AG04450 (cell line): ENCODE data around the gene BCL7B. TPM values are rescaled to one million over a fixed set of nuclear protein-coding genes. Genes with fewer than 3 reads are reported as not detected.
"Not testable (repeated sequence)": the region's sequence is repeated elsewhere in the genome, so short reads cannot be mapped to it uniquely, and the experiment has no call there.

Source experiments
- CTCF ChIA-PET: fragments of 300-600, 350-600 bp; formaldehyde crosslinking; extraction: SDS; loops from one replicate; lab custom pipeline; 2022; ENCODE audit warnings: antibody characterized with exemption, inconsistent platforms; lab: Charles Lee
- POLR2A ChIA-PET: fragments of 350-600 bp; formaldehyde crosslinking; extraction: SDS; loops from one replicate; lab custom pipeline; 2021; ENCODE audit warnings: antibody characterized with exemption, inconsistent platforms; lab: Yijun Ruan, JAX
- DNase-seq: peaks from one replicate; pipeline ENCODE4 v3.0.0-alpha.2; 2011; ENCODE audit warnings: low read depth, low spot score
- H3K27ac ChIP-seq: one replicate; pipeline ENCODE4 v1.5.1; 2012; ENCODE audit warnings: low read depth, low read length, control low read depth
- H3K27me3 ChIP-seq: one replicate; pipeline ENCODE4 v1.6.0; 2012; ENCODE audit warnings: low read length; ENCODE audit not compliant: control insufficient read depth, insufficient read depth
- H3K4me3 ChIP-seq: 2 replicates; pipeline ENCODE4 v1.5.1; 2011; ENCODE audit warnings: mild to moderate bottlenecking, low read depth, low read length, control low read depth
- H3K9me3 ChIP-seq: 2 replicates; pipeline ENCODE4 v1.5.1; 2012; ENCODE audit warnings: low read length; ENCODE audit not compliant: control insufficient read depth, insufficient read depth
- polyA plus RNA-seq: library from polyadenylated mRNA; depleted of rRNA; stranded (reverse); fragments of >200 nt; gene quantifications from 2 replicates; pipeline ENCODE4 v1.2.3, GENCODE V29; 2011
- TF ChIP-seq, protein P1 (sequence below): IDR thresholded peaks from 2 replicates; pipeline ENCODE4 v1.5.1; 2011; ENCODE audit warnings: low read depth, low read length, control low read depth, inconsistent platforms

Gene BCL7B
- polyA plus RNA-seq, 1 experiment, result 41.9 TPM

DNA sequence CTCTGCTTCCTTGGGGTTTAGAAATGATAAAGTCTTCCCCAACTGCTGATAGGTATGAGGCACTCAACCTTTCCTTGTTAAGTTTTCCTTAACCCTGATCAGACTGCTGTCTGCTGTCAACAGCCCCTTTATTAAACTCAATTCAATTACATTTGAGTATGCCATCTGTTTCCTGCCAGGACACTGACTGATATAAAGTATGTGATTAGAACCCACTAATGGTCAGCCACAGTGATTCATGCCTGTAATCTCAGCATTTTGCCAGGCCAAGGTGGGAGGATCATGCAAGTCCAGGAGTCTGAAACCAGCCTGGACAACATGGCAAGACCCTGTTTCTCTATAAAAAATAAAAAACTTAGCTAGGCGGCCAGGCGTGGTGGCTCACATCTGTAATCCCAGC is 53.5 kb downstream of the BCL7B start:
- no peaks in the 10 kb centered on the region for H3K9me3 ChIP-seq
- H3K27me3 ChIP-seq, result no peaks in the 10 kb centered on the region
- CTCF ChIA-PET, result no interaction called here
- DNase-seq, result no peak
- TF ChIP-seq, protein P1, sequence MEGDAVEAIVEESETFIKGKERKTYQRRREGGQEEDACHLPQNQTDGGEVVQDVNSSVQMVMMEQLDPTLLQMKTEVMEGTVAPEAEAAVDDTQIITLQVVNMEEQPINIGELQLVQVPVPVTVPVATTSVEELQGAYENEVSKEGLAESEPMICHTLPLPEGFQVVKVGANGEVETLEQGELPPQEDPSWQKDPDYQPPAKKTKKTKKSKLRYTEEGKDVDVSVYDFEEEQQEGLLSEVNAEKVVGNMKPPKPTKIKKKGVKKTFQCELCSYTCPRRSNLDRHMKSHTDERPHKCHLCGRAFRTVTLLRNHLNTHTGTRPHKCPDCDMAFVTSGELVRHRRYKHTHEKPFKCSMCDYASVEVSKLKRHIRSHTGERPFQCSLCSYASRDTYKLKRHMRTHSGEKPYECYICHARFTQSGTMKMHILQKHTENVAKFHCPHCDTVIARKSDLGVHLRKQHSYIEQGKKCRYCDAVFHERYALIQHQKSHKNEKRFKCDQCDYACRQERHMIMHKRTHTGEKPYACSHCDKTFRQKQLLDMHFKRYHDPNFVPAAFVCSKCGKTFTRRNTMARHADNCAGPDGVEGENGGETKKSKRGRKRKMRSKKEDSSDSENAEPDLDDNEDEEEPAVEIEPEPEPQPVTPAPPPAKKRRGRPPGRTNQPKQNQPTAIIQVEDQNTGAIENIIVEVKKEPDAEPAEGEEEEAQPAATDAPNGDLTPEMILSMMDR, result no peak
- POLR2A ChIA-PET, result no interaction called here
- no peak overlapping the region for H3K27ac ChIP-seq
- H3K4me3 ChIP-seq, result no peak overlapping the region

DNA sequence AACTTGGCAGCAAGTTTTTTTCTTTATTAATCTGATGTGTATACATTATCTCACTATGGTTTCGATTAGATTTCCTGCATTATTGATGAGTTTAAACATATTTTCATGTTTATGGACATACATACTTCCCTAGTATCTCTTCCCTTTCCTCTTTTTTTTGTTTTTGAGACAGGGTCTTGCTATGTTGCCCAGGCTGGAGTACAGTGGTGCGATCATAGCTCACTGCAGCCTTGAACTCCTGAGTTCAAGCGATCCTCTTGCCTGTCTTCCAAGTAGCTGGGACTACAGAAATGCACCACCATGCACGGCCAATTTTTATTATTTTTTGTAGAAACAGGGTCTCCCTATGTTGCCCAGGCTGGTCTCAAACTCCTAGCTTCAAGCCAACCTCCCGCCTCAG is 54.3 kb downstream of the BCL7B start:
- H3K9me3 ChIP-seq, result no peaks in the 10 kb centered on the region
- TF ChIP-seq, protein P1, result no peak
- H3K4me3 ChIP-seq, result no peak overlapping the region
- CTCF ChIA-PET, result no interaction called here
- H3K27ac ChIP-seq, result no peak overlapping the region
- H3K27me3 ChIP-seq, result no peaks in the 10 kb centered on the region
- no peak for DNase-seq
- POLR2A ChIA-PET, result no interaction called here

DNA sequence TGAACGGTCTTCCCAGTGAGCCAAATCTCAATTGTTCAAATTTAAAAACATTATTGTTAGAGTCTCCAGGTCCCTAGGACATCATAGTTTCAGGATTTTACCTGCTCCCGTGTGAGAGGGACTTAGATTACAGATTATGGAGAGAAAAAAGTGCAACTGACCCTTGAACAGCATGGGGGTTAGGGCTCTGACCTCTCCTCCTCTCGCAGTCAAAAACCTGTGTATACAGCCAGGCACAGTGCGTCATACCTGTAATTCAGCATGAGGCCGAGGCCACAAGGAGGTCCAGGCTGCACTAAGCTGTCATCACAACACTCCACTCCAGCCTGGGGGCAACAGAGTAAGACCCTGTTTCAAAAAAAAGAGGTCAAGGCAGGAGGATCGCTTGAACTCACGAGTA is 60.9 kb downstream of the BCL7B start:
- DNase-seq, result no peak
- TF ChIP-seq, protein P1, result no peak
- ChIA-PET POLR2A (no interaction called here), CTCF (no interaction called here)
- Histone ChIP-seq H3K4me3 (no peak overlapping the region), H3K27me3 (no peaks in the 10 kb centered on the region), H3K9me3 (no peaks in the 10 kb centered on the region), H3K27ac (no peak overlapping the region)

DNA sequence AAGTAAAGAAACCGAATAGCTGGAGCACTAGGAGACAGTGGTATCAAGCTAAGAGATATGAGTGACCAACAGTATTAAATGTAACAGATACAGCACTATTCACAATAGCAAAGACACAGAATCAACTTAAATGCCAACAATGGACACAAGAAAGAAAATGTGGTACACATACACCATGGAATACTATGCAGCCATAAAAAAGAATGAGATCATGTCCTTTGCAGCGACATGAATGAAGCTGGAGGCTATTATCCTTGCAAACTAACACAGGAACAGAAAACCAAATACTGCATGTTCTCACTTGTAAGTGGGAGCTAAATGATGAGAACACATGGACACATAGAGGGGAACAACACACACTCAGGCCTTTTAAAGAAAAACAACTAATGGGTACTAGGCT is 62.0 kb downstream of the BCL7B start:
- H3K27me3 ChIP-seq, H3K4me3 ChIP-seq, CTCF ChIA-PET, H3K9me3 ChIP-seq, POLR2A ChIA-PET, H3K27ac ChIP-seq, DNase-seq: not testable (repeated sequence)

DNA sequence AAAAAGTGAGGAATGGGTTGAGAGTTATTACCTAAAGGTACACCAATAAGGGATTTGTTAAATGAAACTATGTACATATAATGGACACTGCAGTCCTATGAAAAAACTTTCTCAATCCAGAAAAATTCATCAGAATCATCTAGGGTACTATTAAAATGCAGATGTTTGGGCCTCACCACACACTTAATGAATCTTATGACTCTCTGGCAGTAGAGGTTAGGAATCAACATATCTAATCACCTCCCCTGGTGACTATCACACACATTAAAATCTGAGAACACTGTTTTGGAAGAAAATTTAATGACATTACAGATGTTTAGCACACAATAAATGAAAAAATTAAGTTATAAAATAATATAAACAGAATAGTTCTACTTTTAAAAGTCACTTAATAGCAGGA is 67.5 kb downstream of the BCL7B start:
- ChIA-PET CTCF (no interaction called here), POLR2A (no interaction called here)
- Histone ChIP-seq H3K4me3 (no peak overlapping the region), H3K27ac (no peak overlapping the region), H3K9me3 (no peaks in the 10 kb centered on the region), H3K27me3 (no peaks in the 10 kb centered on the region)
- DNase-seq, result no peak
- TF ChIP-seq, protein P1, result no peak

DNA sequence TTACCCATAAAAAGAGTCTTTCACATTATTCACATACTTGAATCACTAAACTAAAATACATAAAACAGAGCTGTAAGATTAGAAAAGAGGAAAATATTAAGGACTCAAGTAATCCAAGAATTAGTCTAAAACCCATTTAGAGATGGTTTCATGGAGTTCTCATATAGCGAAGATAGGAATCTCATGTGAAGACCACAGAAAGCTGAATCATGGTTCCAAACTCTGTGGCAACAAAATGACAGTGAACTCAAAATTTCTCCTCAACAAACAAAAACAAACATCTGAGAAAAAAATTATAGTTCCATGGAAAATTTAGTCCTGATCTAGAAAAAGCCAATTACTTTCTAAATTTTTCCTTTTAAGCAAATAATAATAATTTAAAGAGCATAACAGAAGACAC is 70.0 kb downstream of the BCL7B start:
- no peak overlapping the region for H3K4me3 ChIP-seq
- no peak for DNase-seq
- no peaks in the 10 kb centered on the region for H3K9me3 ChIP-seq
- ChIA-PET CTCF (interaction anchor here (1.2 kb wide), 2 partner anchors 13 to 247 kb away, joined by 3 read pairs; no protein-coding TSS in a partner anchor), POLR2A (no interaction called here)
- H3K27me3 ChIP-seq, result no peaks in the 10 kb centered on the region
- TF ChIP-seq, protein P1, result no peak
- H3K27ac ChIP-seq, result no peak overlapping the region
